SH-SY5Y (cell line): ENCODE data around the gene LENEP.

Experiments
- GATA2 ChIP-seq: IDR thresholded peaks from 2 replicates; pipeline ENCODE4 v1.6.1; 2011; ENCODE audit warnings: mild to moderate bottlenecking, low read depth, low read length
- GATA3 ChIP-seq: IDR thresholded peaks from 2 replicates; pipeline ENCODE4 v1.6.1; 2011; ENCODE audit warnings: low read depth, mild to moderate bottlenecking, low read length, moderate library complexity

Gene LENEP

DNA sequence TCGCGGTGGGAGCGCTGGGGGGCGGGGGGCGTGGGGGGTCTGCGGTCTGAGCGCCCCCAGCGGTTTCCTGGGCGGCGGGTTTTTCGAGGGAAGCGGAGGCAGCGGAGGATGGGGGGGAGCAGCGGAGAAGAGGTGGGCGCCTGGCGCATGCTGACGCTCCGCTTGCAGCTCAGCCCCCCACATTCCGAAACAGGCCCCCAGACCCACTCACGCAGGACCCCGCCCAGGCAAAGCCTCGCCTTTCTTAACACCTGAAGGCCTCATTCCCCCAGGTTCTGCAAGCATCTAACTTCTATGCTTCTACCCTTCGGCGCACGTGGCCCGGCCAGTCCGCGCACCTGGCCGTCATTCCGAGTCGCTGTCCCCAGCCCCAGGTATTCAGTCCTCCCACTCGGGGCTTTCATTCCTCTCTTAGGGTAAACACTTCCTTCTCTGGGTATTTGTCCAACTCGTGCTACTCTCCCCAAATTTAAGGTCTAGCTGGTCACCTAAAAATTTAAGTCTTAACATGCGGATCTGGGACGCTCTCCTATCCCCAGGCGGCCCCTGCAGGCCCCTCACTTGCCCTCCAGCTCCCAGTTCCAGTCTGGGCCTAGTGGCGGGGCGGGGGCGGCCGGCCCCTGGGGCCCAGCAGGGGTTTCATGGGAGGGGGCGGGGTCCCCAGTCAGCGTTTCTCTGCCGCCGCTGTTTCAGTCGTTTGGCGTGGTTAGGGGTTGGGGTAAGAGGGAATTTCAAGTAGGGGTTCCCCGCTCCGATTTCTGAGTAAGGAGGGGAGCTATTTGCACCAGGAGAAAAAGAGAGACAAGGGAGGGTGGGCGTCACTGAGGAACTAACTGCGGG, 6.4 kb downstream of the LENEP start:
- TF ChIP-seq GATA2 (no peak), GATA3 (no peak)

DNA sequence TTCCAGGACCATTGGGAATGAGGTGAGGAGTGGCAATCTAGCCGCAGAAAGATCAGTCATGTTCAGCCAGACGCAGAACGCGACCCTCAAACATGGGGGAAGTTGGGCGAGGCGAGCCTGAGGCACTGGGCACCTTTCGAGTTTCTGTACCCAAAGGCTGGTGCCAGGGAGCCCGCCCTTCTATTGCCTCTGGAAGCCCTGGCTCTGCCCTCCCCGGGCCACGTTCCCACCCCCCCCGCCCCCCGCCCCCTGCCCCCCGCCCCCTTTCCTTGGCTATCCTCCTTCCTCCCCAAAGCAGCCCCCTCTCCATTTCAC, 7.0 kb downstream of the LENEP start:
- no peak for TF ChIP-seq GATA3
- no peak for TF ChIP-seq GATA2

DNA sequence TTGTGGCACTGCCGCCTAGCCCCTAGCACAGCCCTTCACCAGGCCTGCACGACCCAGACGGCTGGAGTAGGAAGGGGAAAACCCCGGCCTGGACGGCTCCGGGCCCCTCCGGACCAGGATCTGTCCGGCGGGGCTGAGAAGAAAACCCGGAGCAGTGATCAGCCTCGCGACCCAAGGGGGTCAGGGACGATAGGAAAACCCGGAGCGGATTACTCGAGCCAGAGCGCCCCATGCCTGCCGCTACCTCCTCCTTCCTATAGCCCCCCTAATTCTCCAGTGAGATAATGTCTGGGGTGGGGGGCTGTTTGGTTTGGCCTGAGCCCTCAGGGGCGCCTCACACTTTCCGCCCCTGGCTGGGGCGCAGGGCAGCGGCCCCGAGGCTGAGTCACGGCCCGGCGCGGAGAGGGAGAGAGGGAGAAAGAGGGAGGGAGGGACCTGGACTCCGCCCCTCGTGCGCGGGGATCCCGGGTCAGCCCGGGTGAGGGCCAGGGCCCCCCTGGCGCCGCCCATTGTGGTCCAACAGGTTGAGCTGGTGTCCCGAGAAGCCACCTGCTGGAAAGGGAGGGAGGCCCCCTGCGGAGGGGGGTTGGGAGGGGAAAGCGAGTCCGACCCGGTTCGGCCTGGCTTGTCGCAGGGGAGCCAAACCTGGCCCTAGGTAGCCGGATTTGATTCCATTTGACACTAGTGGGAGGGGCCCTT, 7.5 kb downstream of the LENEP start:
- TF ChIP-seq GATA2: 0 out of 2 replicates have a peak, but pooled peaks have one; percentile 24
- TF ChIP-seq GATA3: no peak

DNA sequence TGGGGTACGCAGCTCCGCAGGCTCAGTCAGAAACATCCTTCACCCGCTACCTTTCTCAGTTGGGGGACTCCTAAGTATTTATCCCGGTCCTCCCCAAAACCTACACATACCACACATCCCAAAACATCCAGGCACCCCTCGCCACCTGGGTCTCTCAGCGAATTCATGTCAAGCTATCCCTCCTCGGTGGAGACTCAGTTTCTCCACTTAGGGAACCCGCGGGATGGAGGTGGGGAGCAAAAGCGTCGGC, 8.0 kb downstream of the LENEP start:
- TF ChIP-seq GATA2 (no peak), GATA3 (no peak)

DNA sequence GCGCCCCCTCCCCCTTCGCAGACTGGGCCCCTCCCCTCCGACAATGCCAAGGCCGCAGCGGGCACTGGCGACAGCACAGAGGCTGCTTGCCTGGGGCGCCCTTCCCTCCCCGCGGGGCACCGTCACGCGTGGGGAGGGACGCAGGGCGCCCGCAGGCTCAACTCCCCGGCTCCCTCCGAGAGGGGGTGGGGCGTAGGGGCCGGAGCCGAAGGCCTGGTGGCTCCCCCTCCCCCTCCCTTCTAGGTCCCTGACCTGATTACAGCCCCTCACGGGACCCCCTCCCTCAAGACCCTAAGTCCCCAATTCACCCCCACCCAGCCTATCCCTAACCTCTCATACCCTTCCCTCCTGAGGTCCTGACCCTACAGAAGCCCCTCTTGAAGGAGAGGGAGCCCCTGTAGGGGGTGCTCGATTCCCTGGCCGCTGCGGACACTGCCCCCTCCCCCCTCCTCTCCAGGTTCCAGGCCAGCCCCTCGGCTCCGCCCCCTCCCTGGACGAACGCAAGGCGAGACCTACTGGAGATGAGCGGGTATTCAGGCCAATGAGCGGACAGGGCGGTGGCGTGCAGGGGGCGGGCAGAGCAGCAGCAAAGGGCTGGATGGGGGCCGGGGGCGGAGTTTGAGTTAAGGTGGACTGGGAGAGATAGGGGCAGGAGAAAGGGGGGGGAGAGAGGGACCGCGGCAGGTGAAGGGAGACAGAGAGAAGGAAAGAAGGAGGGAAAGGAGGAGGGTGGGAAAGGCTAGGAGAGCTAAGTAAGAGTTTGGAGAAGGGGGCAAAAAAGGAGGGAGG, 8.5 kb downstream of the LENEP start:
- TF ChIP-seq GATA2: no peak
- TF ChIP-seq GATA3: no peak

DNA sequence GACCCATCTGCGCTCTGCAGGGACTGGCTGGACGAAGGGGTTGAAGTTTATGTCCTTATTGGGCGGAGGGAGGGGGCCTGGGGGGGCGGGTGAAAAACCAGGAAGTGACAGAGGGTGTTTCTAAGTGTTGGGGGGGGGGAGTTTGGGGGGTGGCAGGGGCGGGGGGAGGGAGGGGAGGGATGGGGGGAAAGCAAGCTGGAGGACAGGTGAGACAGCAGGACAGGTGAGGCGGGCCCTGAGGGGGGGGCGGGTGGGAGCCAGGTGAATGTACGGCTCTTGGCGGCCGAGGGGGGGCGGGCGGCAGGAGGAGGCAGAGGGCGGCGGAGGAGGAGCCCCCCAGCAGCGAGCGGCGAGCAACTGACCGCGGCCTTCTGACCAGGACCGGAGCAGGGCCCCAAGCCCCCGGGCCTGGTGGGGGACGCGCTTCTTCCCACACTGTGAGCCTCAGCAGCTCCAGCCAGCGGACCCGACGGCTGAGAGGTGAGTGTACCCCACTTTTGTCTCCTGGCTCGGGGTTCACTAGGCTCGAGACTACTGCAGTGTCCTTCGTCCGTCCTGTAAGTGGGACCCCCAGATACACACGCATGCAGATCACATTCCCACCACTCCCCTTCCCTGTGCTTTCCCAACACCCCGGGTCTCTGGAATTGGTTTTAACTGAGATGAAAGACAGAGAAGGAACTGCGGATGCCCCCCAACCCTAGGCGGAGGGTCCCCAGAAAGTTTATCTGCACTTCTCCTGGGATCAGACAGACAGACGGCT, 9.3 kb downstream of the LENEP start, which contains the start of gene ZBTB7B:
Gene ZBTB7B (plus strand): TSS at position 339 of the 763 bp plus-strand sequence. CDS start 11,859 bp downstream, outside the sequence.
- TF ChIP-seq GATA3 (no peak), GATA2 (no peak)

DNA sequence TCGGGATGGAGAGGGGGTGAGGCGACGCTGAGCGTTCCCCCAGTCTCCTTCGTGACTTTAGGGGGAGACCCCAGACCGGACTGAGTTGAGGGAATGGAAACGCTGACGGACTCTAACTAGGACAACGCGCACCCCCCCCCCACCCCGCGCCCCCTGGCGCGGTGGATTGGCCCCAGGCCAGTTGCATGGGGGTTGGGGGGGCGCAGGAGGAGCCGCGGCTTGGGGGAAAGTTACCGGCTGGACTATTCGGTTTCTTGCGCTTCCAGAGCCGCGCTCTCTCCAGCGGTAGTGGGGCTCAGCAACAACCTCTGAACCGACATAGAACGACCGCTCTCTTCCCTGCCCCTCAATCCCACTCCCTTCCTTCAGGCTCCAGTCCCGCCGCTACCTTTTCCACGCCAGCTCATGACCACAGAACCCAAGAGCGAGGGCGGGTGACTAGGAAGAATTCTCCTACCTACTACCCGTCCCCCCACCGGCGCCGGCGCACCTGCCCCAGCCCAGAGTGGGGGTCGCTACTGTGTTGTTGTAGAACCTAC, 9.9 kb downstream of the LENEP start:
- TF ChIP-seq GATA2 (no peak), GATA3 (no peak)

DNA sequence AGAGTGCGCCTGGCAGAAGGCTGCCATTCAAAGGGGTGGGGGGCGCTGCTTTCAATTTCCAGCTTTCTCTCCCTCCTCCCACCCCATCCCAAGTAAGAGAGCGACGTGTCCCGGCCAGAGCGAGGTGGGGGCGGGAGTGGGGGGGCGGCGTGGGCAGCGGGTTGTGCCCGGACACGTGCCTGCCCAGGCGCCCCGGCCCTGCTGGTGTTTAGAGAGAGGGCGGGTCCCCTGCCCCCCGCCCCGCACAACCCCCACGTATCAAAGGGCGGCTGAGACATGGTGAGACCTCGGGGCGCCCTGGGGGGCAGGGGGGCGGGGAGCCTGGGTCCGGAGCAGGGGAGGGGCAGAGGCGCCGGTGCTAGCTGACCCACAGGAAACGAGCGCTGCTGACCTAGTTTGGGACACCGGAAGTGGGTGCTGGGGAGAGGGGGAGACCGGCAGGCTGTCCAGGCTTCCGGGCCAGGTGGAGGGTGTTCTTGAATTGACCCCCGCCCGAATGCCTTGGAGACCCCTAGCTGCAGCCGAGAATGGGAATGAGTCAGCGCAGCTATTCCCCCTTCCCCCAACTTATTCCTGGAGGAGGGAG, 10.5 kb downstream of the LENEP start:
- TF ChIP-seq GATA2 (no peak), GATA3 (no peak)

DNA sequence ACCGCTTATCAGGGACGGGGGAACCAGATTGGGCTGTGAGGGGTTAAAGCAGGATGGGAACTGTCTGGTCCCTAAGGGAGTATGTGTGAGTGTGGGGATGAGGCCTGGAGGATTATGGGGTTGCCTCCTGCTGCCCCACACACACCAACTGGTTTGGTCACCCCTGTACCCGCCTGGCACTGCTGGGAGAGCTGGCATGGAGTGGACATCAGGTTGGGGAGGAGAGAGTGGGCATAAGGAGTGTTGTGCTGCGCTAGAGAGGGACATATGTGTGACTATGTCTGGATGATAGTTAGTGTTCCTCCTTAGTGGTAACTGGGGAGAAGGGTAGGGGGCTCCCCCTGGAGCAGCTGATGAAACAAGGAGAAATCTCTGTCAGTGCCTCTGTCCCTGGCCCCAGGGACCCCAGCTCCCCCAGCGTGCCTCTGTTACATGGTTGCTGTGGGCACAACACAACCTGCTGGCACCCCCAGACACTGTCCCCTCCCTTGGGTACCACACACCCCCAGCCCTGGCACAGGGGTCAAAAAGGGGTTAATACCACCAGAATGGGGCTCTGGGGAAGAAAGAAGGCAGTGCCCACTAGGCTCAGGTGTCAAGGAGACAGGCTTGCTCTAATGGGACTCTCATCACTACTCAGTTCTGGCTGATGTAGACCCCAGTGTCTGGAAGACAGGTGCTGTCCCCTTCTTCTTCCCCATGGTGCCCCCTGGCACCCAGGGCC, 11.1 kb downstream of the LENEP start:
- TF ChIP-seq GATA2: no peak
- TF ChIP-seq GATA3: no peak

DNA sequence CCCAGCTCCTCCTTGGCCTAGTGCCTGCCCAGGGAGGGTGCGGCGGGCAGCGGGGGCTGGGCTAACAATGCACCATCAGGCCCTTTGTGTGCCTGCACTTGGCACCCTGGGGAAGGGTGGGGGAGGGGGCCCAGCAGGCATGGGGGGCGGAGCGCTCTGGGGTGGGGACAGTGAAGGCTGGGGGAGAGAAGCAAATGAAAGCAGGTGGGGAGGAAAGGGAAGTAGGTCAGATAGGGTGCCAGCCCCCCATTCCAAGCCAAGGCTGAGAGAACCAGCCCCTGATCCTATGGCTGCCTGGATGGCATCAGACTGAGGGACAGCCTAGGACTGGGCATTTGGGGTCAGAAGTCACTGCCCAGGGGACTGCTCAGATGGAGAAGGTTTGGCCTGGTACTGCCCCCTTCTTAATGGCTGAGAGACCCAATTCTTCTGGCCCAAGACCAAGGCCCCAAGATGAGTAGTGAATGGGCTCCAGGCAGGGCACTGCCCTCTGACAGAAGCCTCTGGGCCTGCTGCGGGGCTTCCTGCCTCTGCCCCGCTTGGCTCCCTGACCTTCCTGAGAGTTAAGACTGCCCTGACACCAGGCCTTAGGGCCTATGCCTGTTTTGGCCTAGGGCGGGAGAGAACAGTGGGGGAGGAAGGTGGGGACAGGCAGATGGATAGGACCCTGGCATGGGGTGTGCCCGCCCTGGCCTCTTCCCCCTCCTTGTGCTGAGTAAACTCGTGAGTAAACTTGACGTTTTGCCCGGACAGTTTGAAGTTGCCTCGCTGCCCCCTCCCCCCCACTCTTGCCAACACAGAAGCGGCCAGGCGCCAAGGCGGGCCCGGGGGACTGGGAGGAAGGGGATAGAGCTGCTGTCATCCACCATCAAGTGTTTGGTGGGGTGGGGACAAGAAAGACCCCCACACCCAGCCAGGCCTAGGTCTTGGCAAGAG, 12.0 kb downstream of the LENEP start:
- no peak for TF ChIP-seq GATA3
- no peak for TF ChIP-seq GATA2

DNA sequence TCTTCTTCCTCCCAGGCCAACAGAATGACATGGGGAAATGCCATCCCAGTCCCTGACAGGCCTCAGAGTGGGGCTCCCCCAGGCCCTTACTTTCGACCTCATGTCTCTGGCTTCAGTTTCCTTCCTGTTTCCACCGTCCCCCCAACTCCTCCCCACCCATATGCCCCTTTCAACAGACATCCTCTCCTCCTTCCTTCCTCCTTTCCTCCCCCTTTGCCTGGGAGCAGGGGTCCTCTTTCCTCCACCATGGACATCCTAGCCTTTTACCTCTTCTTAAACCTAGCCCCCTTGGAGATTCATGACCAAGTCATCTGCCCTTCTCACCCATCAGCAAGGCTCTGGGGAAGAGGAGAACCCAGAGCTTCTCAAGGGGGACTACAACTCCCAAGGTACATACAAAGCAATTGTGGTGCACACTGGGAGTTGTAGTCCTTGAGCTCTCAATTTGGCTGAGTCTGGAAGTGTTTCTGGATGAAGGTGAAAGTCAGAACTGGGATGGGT, 13.3 kb downstream of the LENEP start:
- no peak for TF ChIP-seq GATA3
- no peak for TF ChIP-seq GATA2
